22Rv1 (cell line): Measurements from ENCODE around the gene GNG3.

Experiments used
- CTCF ChIP-seq: fragments of 450-650 bp; IDR thresholded peaks from 2 replicates; pipeline ENCODE4 v1.5.1; 2017; ENCODE audit warnings: mild to moderate bottlenecking
- ZFX ChIP-seq: fragments of 450-650 bp; IDR thresholded peaks from 2 replicates; pipeline ENCODE4 v1.6.1; 2017; ENCODE audit warnings: antibody characterized with exemption, borderline replicate concordance

GRCh38 chr11:62707277-62707861 is at the start of gene GNG3, which contains the start of gene BSCL2:
- no peak for TF ChIP-seq CTCF
- no peak for TF ChIP-seq ZFX
